Muscle layer of colon (tissue), 2 donors: ENCODE data around the gene NOTCH1.
"Not testable (repeated sequence)": the region's sequence is repeated elsewhere in the genome, so short reads cannot be mapped to it uniquely, and the experiment has no call there.

Source experiments
- H3K27ac ChIP-seq: one replicate; pipeline ENCODE4 v1.7.0; 2013; ENCODE audit warnings: low read depth, mild to moderate bottlenecking, low read length, moderate library complexity
- H3K27me3 ChIP-seq, 2 donors: one replicate each; pipeline ENCODE4 v1.7.0; 2013; ENCODE audit warnings: low read length in 2 of 2, mild to moderate bottlenecking in 2 of 2; ENCODE audit not compliant: insufficient read depth in 2 of 2, control insufficient read depth in 1 of 2
- H3K36me3 ChIP-seq: one replicate; pipeline ENCODE4 v1.7.0; 2013; ENCODE audit warnings: mild to moderate bottlenecking, low read length; ENCODE audit not compliant: insufficient read depth
- H3K4me1 ChIP-seq: one replicate; pipeline ENCODE4 v1.7.0; 2013; ENCODE audit warnings: mild to moderate bottlenecking, low read length; ENCODE audit not compliant: insufficient read depth
- H3K4me3 ChIP-seq, 2 donors: one replicate each; pipeline ENCODE4 v1.7.0; 2013; ENCODE audit warnings: low read length in 2 of 2, low read depth in 1 of 2, mild to moderate bottlenecking in 1 of 2, moderate library complexity in 1 of 2
- H3K9ac ChIP-seq: one replicate; pipeline ENCODE4 v1.7.0; 2013; ENCODE audit warnings: low read length
- H3K9me3 ChIP-seq: one replicate; pipeline ENCODE4 v1.7.0; 2013; ENCODE audit warnings: mild to moderate bottlenecking, low read length
- donor health status: abdominal sarcoma.
- donor health status: Adenocarcinoma of cecum.

Gene NOTCH1

DNA sequence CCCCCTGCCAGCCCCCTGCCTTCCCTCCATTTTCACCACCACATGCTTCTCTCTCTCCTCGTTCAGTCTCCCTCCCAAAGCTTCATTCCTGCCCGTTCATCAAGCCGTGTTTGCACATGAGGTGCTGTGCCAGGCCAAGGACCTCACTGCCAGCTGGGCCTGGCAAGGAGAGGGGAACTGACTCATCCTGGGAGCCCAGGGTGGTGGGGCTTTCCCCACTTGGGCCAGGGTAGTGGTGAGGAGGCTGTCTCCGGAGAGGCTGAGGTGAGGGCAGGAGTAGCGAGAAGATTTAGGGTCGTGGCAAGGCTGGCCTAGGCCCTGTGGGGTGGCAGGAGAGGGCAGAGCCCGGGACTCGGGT, 30.4 kb upstream of the NOTCH1 start:
- no peaks in the 10 kb centered on the region for H3K27me3 ChIP-seq
- no peak overlapping the region for H3K9ac ChIP-seq
- no peaks in the 10 kb centered on the region for H3K9me3 ChIP-seq
- H3K36me3 ChIP-seq: no peaks in the 10 kb centered on the region
- H3K27ac ChIP-seq: peak overlapping the region; percentile 68
- peaks cover 19% of the 10 kb centered on the region for H3K4me1 ChIP-seq
- no peak overlapping the region for H3K4me3 ChIP-seq

DNA sequence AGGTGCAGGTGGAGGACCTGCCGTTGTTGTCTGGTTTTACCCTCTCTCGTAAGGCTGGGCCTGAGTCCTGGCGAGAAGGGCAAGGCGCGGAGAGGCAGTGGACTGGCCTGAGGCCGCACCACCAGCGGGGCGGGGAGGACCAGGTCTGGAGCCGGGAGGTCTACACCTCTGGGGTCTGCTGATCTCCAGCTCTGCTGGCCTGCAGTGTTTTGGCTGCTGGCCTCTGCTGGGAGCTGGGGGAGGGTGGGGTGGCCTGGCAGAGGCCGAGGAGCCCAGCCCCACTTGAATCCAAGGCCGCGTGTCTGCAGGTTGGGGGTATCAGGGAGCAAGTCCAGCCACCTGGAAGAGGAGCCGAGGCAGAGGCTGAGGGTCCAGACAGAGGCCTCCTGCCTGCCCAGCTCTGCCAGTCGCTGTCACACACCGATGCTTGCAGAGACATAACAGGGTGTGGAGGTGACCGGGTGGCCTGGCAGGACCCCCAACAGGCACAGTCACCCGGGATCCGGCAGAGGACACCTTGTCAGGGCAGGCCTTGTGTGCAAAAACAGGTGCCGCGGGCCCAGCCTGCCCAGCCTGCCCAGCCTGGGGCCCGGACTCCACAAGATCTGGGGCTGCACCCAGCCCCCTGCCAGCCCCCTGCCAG, 29.9 kb upstream of the NOTCH1 start:
- Histone ChIP-seq H3K9me3 (no peaks in the 10 kb centered on the region), H3K4me1 (peaks cover 19% of the 10 kb centered on the region), H3K27me3 (no peaks in the 10 kb centered on the region), H3K4me3 (no peak overlapping the region), H3K36me3 (no peaks in the 10 kb centered on the region), H3K27ac (peak overlapping the region; percentile 68), H3K9ac (no peak overlapping the region)

DNA sequence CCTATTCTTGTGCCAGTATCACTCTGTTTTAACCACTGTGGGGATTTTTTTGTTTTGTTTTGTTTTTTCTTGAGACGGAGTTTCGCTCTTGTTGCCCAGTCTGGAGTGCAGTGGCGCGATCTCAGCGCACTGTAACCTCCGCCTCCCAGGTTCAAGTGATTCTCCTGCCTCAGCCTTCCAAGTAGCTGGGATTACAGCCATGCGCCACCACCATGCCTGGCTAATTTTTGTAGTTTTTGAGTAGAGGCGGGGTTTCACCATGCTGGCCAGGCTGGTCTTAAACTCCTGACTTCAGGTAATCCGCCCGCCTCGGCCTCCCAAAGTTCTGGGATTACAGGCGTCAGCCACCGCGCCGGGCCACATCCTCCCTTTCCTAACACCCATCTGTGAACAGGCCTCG, 28.8 kb upstream of the NOTCH1 start:
- H3K27me3 ChIP-seq, H3K36me3 ChIP-seq, H3K9ac ChIP-seq, H3K4me3 ChIP-seq, H3K27ac ChIP-seq, H3K9me3 ChIP-seq: not testable (repeated sequence)
- peaks cover 19% of the 10 kb centered on the region for H3K4me1 ChIP-seq

DNA sequence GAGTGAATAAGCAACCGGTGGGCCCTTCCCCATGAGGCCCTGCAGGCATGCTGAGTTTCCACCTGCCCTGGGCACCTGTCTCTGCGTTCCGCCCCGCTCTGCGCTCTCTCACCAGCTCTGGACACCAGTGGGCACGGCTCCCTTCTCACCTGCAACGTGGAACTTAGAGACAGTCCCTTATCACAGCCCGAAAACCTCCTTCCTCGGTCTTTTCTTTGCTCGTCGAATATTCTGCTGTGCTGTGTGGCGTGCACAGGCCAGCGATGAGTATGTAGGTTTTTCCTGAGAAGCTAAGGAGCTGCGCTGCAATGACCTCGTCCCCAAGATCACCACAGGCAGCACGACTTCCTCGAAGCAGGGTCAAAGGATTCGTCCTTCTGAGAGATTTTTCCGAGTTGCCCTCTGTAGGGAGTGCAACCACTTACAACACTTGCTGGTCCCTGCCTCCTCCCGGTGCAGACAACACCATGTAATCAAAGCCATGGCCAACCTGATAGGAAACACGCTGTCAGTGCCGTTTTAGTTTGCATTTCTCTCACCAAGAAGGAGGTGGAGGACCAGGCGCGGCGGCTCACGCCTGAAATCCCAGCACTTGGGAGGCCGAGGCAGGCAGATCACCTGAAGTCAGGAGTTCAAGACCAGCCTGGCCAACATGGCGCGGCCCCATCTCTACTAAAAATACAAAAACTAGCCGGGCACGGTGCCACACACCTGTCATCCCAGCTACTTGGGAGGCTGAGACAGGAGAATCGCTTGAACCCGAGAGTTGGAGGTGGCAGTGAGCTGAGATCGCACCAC, 27.2 kb upstream of the NOTCH1 start:
- no peaks in the 10 kb centered on the region for H3K27me3 ChIP-seq
- no peak overlapping the region for H3K4me3 ChIP-seq
- H3K36me3 ChIP-seq: no peaks in the 10 kb centered on the region
- no peak overlapping the region for H3K27ac ChIP-seq
- peaks cover 34% of the 10 kb centered on the region for H3K4me1 ChIP-seq
- H3K9me3 ChIP-seq: no peaks in the 10 kb centered on the region
- H3K9ac ChIP-seq: no peak overlapping the region

DNA sequence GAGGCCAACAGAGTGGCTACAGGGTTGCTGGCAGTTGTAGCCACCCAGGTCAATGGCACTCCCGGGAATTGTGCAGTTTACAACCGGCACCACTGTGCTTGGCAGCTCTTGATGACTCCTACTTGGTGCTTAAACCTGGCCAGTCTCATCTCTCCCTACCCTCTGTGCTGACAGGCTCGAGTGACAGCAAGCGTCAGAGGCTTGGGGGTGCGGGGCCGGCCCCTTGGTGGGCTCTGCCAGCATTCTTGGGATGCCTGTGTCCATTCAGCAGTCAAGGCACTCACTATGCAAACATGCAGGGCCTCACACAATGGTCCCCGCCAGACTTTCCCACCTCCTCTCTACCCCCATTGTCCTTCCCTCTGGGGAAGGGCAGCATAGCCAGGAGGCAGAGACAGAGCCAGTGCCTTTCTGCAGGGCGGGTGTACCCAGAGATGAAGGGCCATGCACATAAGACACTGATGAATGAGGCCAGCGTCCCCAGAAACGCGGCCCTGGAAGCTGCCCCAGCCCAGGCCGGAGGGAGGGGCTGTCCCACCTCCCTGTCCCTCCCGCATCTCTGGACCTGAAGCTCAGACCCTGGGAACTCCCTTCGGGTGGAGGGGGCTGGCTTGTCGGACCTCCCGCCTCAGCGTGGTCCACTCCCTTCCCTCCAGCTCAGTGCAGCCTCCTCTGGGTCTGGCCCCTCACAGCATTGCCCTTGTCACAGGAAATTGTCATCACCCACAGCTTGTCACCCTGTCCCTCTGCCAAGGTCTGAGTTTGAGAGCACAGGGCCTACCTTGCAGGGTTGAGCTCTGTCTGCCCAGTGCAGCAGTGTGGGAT, 26.4 kb upstream of the NOTCH1 start:
- Histone ChIP-seq H3K9me3 (no peaks in the 10 kb centered on the region), H3K4me1 (peaks cover 40% of the 10 kb centered on the region), H3K27ac (peak overlapping the region; percentile 14), H3K27me3 (no peaks in the 10 kb centered on the region), H3K36me3 (no peaks in the 10 kb centered on the region), H3K4me3 (no peak overlapping the region), H3K9ac (no peak overlapping the region)

DNA sequence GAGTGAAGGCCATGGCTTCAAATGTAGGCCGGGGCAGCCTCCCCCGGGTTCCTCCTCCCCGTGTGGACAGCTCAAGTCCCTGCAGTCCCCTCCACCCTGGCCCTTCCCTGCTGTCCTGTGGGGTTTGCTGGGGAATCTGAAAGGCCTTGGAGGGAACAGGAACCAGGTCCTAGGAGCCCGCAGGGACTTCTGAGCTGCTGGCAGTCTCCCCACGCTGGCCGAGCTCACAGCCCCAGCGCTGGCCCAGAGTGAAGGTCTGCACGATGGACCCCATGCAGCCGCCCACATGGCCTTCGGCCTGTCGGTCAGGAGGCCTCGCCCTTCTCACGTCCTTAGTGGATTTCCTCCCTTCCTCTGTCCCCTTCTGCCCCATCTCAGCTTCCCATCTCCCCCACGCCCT, 25.7 kb upstream of the NOTCH1 start:
- Histone ChIP-seq H3K9ac (no peak overlapping the region), H3K27ac (peak overlapping the region; percentile 19), H3K4me3 (no peak overlapping the region), H3K4me1 (peaks cover 45% of the 10 kb centered on the region), H3K9me3 (no peaks in the 10 kb centered on the region), H3K36me3 (no peaks in the 10 kb centered on the region), H3K27me3 (no peaks in the 10 kb centered on the region)

DNA sequence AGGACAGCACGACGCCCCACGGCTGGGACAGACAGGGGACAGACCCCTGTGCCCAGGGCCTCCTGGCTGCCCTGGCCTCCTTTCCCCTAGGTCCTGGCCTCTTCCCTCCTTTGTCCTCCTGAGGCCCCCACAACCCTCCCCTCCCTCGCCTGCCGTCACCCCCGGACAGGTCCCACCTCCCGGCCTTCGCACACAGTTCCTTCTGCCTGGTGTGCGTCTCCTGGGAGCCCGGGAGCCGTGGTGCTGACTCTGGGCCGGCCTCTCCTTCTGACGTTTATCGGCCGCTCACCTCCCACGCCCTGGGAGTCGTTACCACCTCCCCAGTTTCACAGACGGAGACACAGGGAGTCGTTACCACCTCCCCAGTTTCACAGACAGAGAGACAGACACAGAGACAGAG, 25.1 kb upstream of the NOTCH1 start:
- Histone ChIP-seq H3K36me3 (no peaks in the 10 kb centered on the region), H3K27ac (peak overlapping the region; percentile 19), H3K4me1 (peaks cover 45% of the 10 kb centered on the region), H3K9me3 (no peaks in the 10 kb centered on the region), H3K4me3 (no peak overlapping the region), H3K27me3 (no peaks in the 10 kb centered on the region), H3K9ac (no peak overlapping the region)

DNA sequence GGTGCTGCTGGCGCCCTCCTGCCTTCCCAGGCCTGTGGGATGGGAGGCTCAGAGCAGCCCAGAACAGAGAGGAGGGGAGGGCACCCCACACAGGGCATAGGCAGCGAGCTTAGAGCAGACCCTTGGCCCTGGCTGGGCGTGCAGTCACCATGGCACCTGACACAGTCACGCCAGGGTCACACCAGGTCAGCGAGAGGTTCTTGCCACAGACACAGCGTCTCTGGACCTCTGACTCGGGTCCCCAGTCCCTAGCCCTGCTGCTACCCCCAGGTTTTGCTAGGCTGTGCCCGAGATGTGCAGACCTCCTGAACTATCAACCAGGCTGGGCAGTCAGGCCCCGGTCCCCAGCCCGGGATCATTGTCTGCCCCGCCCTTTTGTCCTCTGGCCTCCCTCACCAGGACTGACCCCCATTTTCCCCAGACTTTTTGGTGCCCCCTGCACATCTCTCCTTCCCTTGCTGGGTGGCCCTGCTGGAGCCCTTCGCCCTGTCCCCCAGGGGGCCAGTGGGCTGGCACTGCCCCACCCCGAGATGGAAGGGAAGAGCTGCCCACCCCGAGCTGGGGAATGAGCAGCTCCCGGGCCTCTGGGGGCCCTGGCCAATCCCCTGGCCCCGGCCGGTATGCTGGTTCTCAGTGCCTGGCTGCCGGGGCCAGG, 24.5 kb upstream of the NOTCH1 start:
- Histone ChIP-seq H3K36me3 (no peaks in the 10 kb centered on the region), H3K9ac (no peak overlapping the region), H3K4me3 (no peak overlapping the region), H3K4me1 (peaks cover 45% of the 10 kb centered on the region), H3K27ac (peak overlapping the region; percentile 61), H3K9me3 (no peaks in the 10 kb centered on the region), H3K27me3 (no peaks in the 10 kb centered on the region)

DNA sequence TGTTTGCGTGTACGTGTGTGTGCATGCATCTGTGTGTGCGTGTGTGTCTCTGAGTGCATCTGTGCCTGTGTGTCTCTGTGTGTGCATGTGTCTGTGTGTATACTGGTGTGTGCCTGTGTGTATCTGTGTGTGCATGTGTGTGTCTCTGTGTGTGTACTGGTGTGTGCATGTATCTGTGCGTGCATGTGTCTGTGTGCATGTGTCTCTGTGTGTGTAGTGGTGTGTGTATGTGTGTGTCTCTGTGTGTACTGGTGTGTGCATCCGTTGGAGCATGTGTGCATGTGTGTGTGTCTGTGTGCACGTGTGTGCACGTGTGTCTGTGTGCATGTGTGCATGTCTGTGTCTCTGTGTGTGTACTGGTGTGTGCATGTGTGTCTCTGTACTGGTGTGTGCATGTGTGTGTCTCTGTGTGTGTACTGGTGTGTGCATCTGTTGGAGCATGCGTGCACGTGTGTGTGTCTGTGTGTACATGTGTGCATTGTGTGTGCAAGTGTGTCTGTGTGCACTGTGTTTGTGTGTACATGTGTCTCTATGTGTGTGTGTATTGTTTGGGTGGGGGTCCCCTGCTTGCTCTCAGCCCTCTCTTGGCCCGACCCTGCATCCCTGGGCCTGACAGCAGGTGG, 23.8 kb upstream of the NOTCH1 start:
- Histone ChIP-seq H3K9me3 (no peaks in the 10 kb centered on the region), H3K4me1 (peaks cover 51% of the 10 kb centered on the region), H3K9ac (no peak overlapping the region), H3K4me3 (no peak overlapping the region), H3K27ac (peak overlapping the region; percentile 61), H3K27me3 (no peaks in the 10 kb centered on the region), H3K36me3 (no peaks in the 10 kb centered on the region)

DNA sequence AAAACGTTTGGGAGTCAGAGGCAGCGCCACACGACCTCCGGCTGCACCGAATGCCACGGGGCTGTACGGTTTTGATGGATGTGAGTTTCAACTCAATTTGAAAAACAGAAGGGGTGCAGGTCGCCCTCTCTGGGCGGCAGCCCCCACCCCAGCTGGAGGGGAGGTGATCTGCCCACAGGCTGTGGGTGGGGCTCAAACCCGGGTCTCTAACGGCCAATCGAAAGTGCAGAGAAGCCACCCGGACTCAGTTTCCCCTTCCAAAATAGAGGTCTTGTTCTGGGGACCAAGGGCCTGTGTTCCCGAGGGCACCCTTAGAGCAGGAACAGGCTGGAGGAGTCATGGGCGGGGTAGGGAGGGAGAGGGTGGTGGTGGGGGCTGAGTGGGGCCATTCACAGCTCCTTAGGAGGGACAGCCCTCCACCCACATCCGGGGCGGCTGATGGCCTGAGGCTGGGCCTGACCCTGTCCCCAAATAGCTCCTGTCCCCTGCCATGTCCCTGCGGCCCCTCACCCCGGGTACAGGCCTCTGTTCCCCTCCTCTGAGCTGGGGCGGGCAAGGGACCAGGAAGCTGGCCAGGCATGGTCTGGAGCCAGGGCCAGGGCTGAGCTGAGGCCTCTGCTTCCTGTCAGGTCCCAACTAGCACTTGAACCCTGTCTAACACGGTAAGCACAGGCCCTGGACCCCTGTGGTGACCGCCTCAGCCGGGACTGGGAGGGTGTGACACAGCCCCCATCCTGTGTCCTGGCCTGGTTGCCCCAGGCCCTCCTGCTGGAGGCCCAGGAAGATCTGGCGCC, 22.6 kb upstream of the NOTCH1 start:
- peaks cover 62% of the 10 kb centered on the region for H3K4me1 ChIP-seq
- H3K4me3 ChIP-seq: no peak overlapping the region
- H3K27me3 ChIP-seq: no peaks in the 10 kb centered on the region
- no peaks in the 10 kb centered on the region for H3K9me3 ChIP-seq
- H3K36me3 ChIP-seq: no peaks in the 10 kb centered on the region
- H3K9ac ChIP-seq: peak overlapping the region; percentile 21
- H3K27ac ChIP-seq: peak overlapping the region; percentile 83
